BJ (cell line): ENCODE results near the gene IPO13. TPM values are rescaled to one million over a fixed set of nuclear protein-coding genes. Genes with fewer than 3 reads are reported as not detected.

ENCODE experiments used
- CTCF ChIA-PET: fragments of 350-600 bp; formaldehyde crosslinking; extraction: SDS; loops from one replicate; lab custom pipeline; 2021; ENCODE audit warnings: antibody characterized with exemption, inconsistent platforms; lab: Yijun Ruan, JAX
- POLR2A ChIA-PET: fragments of 300-600 bp; sonication (Branson Sonifier 250); formaldehyde crosslinking; extraction: SDS; loops from one replicate; lab custom pipeline; 2021; ENCODE audit warnings: antibody characterized with exemption; lab: Charles Lee
- DNase-seq: peaks from one replicate; pipeline ENCODE4 v3.0.0-alpha.2; 2011; ENCODE audit warnings: low read depth
- H3K27me3 ChIP-seq: 2 replicates; pipeline ENCODE4 v1.6.0; 2011; ENCODE audit warnings: low read length; ENCODE audit not compliant: control insufficient read depth, insufficient read depth
- H3K36me3 ChIP-seq: 2 replicates; pipeline ENCODE4 v1.5.1; 2011; ENCODE audit warnings: low read length; ENCODE audit not compliant: control insufficient read depth, insufficient read depth
- H3K4me3 ChIP-seq: 2 replicates; pipeline ENCODE4 v1.5.1; 2011; ENCODE audit warnings: low read depth, mild to moderate bottlenecking, control low read depth, low read length
- CTCF ChIP-seq: IDR thresholded peaks from 2 replicates; pipeline ENCODE4 v1.5.1; 2011; ENCODE audit warnings: low read depth, mild to moderate bottlenecking, control low read depth, inconsistent platforms, low read length, moderate library complexity; ENCODE audit not compliant: insufficient read depth
- polyA plus RNA-seq: library from polyadenylated mRNA; depleted of rRNA; stranded (reverse); fragments of >200 nt; gene quantifications from 2 replicates; pipeline ENCODE4 v1.2.3, GENCODE V29; 2011

Gene IPO13
- polyA plus RNA-seq, 1 experiment = 24.8 TPM

DNA sequence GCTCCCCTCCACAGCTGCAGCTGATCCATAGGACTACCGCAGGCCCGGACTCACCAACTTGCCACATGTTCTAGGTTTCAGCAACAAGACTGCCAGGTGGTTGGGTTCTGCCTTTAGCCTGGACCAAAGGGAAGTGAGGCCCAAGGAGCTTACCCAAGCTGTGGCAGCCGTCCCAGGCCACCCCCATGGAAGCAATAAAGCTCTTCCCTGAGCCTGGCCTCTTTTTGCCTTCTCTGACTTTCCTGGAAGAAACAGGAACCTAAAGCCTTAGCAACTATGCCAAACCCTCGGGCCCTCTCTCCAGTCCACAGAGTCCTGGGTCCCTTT lies 15.8 kb upstream of the IPO13 start:
- H3K27me3 ChIP-seq = no peaks in the 10 kb centered on the region
- TF ChIP-seq CTCF = no peak
- no peak overlapping the region for H3K4me3 ChIP-seq
- CTCF ChIA-PET = interaction anchor here (0.6 to 1.2 kb wide), 4 partner anchors 15 to 168 kb away, joined by 3 to 4 read pairs (median 4); no protein-coding TSS in a partner anchor
- H3K36me3 ChIP-seq = peaks cover 2% of the 10 kb centered on the region
- POLR2A ChIA-PET = no interaction called here
- no peak for DNase-seq

GRCh38 chr1:43931711-43932660 lies 14.8 kb upstream of the IPO13 start:
- peaks cover 2% of the 10 kb centered on the region for H3K36me3 ChIP-seq
- DNase-seq = no peak
- no peak for TF ChIP-seq CTCF
- H3K4me3 ChIP-seq = no peak overlapping the region
- no peaks in the 10 kb centered on the region for H3K27me3 ChIP-seq
- ChIA-PET CTCF (interaction anchor here (3.4 to 8.7 kb wide), 3 partner anchors 7 to 165 kb away, joined by 29 to 365 read pairs (median 33); no protein-coding TSS in a partner anchor), POLR2A (no interaction called here)

DNA sequence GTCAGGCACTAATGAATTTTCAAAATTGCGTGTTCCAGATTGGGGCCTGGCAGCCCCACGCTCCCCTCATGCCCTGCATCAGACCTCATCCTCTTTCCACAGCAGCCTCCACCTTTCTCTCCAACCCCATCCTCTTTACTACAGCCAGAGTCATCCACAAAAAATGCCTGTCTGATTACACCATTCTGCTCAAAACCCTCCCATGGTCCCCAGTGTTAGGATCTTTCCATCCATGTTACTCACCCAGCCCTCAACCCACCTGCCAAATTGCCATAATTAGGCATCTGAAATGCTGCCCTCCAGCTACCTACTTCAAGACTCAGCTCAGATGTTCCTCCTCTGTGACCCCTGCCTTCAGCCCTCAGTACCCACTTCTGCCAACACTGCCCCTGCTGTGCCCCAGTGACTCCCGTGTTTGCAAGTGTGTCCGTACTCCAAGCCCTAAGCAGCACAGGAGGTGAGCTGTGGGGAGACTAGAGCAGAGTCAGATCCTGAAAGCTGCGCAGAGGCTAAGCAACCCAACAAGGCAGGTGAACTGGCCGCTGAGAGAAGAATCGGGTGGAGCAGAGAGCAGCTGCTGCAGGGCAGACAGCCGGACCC lies 13.9 kb upstream of the IPO13 start:
- no peak for TF ChIP-seq CTCF
- Histone ChIP-seq H3K4me3 (peak overlapping the region; percentile 39), H3K27me3 (no peaks in the 10 kb centered on the region), H3K36me3 (peaks cover 2% of the 10 kb centered on the region)
- POLR2A ChIA-PET = no interaction called here
- CTCF ChIA-PET = interaction anchor here (0.6 to 8.7 kb wide), 10 partner anchors 8 to 179 kb away, joined by 3 to 365 read pairs (median 26); no protein-coding TSS in a partner anchor
- DNase-seq = no peak

DNA sequence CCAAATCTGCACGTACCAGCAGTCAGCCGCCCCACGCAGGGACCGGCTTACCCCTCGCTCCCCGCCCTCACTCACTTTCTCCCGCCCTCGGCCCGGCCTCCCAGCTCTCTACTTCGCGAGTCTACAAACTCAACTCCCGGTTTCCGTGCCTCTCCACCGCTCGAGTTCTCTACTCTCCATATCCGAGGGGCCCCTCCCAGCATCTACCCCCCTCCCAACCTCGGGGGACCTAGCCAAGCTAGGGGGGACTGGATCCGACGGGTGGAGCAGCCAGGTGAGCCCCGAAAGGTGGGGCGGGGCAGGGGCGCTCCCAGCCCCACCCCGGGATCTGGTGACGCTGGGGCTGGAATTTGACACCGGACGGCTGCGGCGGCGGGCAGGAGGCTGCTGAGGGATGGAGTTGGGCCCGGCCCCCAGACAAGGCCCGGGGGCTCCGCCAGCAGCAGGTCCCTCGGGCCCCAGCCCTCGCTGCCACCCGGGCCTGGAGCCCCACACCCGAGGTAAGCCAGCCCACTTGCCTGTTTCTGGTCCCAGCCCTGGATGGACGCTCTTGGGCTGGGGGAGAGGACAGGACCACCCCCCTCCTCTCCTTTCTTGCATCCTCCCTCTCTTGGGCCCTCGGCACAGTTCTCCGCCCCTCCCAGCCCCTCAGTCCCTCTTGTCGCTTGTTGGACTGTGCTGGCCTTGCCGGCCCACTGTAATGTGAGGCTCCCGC lies 13.2 kb upstream of the IPO13 start, which contains the start of gene ARTN:
ARTN (plus strand) TSS at position 416 of the 715 bp plus-strand sequence. CDS start 1,856 bp downstream, outside the sequence.
- no peak for TF ChIP-seq CTCF
- Histone ChIP-seq H3K4me3 (peak within 1 kb of the TSS; percentile 39), H3K36me3 (peaks cover 2% of the 10 kb centered on the region), H3K27me3 (no peaks in the 10 kb centered on the region)
- DNase-seq = no peak
- ChIA-PET CTCF (interaction anchor here (0.6 to 8.7 kb wide), 36 partner anchors 9 to 396 kb away, joined by 3 to 365 read pairs (median 8); partner anchors contain the start of gene IPO13), POLR2A (no interaction called here)
